ENCODE results near the gene LRRC71. TPM values are rescaled to one million over a fixed set of nuclear protein-coding genes. Genes with fewer than 3 reads are reported as not detected.

LRRC71 gene
- total RNA-seq, 1 experiment from 2014 or later: not detected

DNA sequence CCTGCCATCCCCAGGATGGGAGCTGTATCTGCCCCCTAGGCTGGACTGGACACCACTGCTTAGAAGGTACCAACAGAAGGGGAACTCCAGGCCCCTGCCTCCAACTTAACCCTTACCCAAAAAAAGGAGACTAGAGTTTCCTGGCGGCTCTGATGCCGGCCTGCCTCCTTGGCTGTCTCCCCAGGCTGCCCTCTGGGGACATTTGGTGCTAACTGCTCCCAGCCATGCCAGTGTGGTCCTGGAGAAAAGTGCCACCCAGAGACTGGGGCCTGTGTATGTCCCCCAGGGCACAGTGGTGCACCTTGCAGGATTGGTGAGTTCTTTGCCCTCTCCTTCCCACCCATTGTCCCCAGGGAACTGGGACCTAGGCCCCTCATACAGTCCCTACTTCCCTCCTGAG lies 8.1 kb upstream of the LRRC71 start:
- peaks cover 4% of the 10 kb centered on the region for H3K36me3 Mint-ChIP-seq (ENCODE audit: insufficient read depth, unreplicated experiment)

DNA sequence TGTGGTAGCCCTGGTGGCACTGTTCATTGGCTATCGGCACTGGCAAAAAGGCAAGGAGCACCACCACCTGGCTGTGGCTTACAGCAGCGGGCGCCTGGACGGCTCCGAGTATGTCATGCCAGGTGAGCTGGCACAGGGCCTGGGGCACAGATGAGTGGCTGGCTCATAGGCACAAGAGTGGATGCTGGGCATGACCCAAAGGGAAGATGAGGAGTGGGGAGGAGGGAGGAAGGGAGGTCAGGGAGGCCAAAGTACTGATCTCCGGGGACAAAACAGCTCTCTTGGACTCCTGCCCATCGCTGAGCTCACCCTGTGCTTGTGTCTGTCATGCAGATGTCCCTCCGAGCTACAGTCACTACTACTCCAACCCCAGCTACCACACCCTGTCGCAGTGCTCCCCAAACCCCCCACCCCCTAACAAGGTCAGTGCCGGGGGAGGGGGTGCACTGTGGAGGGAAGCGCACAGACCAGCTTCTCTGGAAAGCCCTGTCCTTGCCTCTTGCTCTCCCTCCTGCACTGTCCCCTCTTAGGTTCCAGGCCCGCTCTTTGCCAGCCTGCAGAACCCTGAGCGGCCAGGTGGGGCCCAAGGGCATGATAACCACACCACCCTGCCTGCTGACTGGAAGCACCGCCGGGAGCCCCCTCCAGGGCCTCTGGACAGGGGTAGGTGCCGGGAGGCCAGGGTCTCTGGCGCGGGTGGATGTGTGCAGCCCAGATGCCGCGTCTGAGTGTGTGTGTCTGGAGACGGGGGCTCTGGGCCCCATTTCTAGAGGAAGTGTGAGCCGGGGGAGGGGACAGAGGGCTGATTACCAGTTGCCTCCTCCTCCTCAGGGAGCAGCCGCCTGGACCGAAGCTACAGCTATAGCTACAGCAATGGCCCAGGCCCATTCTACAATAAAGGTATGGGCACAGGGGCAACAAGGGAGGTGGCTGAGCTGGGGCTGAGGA lies 7.3 kb upstream of the LRRC71 start:
- Mint-ChIP-seq H3K36me3 (ENCODE audit: insufficient read depth, unreplicated experiment) (peaks cover 4% of the 10 kb centered on the region), H3K4me3 (ENCODE audit: unreplicated experiment) (no peak overlapping the region), H3K9me3 (ENCODE audit: unreplicated experiment) (no peaks in the 10 kb centered on the region), H3K27me3 (ENCODE audit: insufficient read depth, unreplicated experiment) (peaks cover 13% of the 10 kb centered on the region), H3K27ac (ENCODE audit: low read depth, unreplicated experiment) (no peak overlapping the region), H3K4me1 (ENCODE audit: insufficient read depth, unreplicated experiment) (peaks cover 10% of the 10 kb centered on the region)
- no TSS peak for BruUV-seq (replicated peaks)
- DNase-seq (ENCODE audit: unreplicated experiment): no peak
- TF ChIP-seq, protein P1, sequence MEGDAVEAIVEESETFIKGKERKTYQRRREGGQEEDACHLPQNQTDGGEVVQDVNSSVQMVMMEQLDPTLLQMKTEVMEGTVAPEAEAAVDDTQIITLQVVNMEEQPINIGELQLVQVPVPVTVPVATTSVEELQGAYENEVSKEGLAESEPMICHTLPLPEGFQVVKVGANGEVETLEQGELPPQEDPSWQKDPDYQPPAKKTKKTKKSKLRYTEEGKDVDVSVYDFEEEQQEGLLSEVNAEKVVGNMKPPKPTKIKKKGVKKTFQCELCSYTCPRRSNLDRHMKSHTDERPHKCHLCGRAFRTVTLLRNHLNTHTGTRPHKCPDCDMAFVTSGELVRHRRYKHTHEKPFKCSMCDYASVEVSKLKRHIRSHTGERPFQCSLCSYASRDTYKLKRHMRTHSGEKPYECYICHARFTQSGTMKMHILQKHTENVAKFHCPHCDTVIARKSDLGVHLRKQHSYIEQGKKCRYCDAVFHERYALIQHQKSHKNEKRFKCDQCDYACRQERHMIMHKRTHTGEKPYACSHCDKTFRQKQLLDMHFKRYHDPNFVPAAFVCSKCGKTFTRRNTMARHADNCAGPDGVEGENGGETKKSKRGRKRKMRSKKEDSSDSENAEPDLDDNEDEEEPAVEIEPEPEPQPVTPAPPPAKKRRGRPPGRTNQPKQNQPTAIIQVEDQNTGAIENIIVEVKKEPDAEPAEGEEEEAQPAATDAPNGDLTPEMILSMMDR (IDR thresholded peaks at IDR 0.05; ENCODE audit: unreplicated experiment): no peak
- POLR2A ChIA-PET: no interaction called here
- intact Hi-C loops (cut with micrococcal nuclease): loop anchor here (10.0 kb wide), 1 partner anchor 242 kb away; no protein-coding TSS in a partner anchor
- CTCF ChIA-PET: interaction anchor here (0.6 to 1.6 kb wide), 8 partner anchors 19 to 242 kb away, joined by 3 to 7 read pairs (median 3); no protein-coding TSS in a partner anchor

More for the DNA sequence above, 8.1 kb upstream of the LRRC71 start:
- Mint-ChIP-seq H3K4me3 (ENCODE audit: unreplicated experiment) (no peak overlapping the region), H3K27me3 (ENCODE audit: insufficient read depth, unreplicated experiment) (peaks cover 13% of the 10 kb centered on the region), H3K4me1 (ENCODE audit: insufficient read depth, unreplicated experiment) (peaks cover 15% of the 10 kb centered on the region), H3K27ac (ENCODE audit: low read depth, unreplicated experiment) (no peak overlapping the region), H3K9me3 (ENCODE audit: unreplicated experiment) (no peaks in the 10 kb centered on the region)
- POLR2A ChIA-PET: no interaction called here
- no TSS peak for BruUV-seq (replicated peaks)
- CTCF ChIA-PET: interaction anchor here (0.6 to 2.0 kb wide), 8 partner anchors 22 to 244 kb away, joined by 3 to 8 read pairs (median 3); no protein-coding TSS in a partner anchor
- intact Hi-C loops (cut with micrococcal nuclease): loop anchor here (10.0 kb wide), 1 partner anchor 242 kb away; no protein-coding TSS in a partner anchor
- TF ChIP-seq, protein P1 (IDR thresholded peaks at IDR 0.05; ENCODE audit: unreplicated experiment): no peak
- DNase-seq (ENCODE audit: unreplicated experiment): no peak

DNA sequence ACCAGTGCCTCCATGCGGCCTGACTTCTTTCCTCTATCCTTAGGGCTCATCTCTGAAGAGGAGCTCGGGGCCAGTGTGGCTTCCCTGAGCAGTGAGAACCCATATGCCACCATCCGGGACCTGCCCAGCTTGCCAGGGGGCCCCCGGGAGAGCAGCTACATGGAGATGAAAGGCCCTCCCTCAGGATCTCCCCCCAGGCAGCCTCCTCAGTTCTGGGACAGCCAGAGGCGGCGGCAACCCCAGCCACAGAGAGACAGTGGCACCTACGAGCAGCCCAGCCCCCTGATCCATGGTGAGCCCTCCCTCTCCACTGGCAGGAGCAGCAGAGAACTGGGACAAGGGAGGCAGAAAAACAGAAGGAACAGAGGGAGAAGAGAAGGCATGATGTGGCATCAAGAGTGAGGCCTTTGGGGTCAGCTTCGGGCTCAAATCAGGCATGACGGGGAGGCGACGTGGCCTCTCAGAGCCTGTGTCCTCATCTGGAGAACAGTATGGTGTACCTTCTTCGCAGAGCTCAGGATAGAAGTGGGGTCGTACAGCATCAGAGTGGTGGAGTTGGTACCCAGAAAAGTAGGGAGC lies 6.5 kb upstream of the LRRC71 start:
- BruUV-seq (replicated peaks): no TSS peak
- Mint-ChIP-seq H3K9me3 (ENCODE audit: unreplicated experiment) (no peaks in the 10 kb centered on the region), H3K4me1 (ENCODE audit: insufficient read depth, unreplicated experiment) (peaks cover 15% of the 10 kb centered on the region), H3K36me3 (ENCODE audit: insufficient read depth, unreplicated experiment) (peaks cover 4% of the 10 kb centered on the region), H3K4me3 (ENCODE audit: unreplicated experiment) (no peak overlapping the region), H3K27ac (ENCODE audit: low read depth, unreplicated experiment) (no peak overlapping the region), H3K27me3 (ENCODE audit: insufficient read depth, unreplicated experiment) (peaks cover 13% of the 10 kb centered on the region)
- ChIA-PET CTCF (interaction anchor here (0.6 to 1.6 kb wide), 4 partner anchors 21 to 76 kb away, joined by 3 to 7 read pairs (median 4); no protein-coding TSS in a partner anchor), POLR2A (no interaction called here)
- DNase-seq (ENCODE audit: unreplicated experiment): no peak
- intact Hi-C loops (cut with micrococcal nuclease): loop anchor here (10.0 kb wide), 1 partner anchor 241 kb away; no protein-coding TSS in a partner anchor
- TF ChIP-seq, protein P1 (IDR thresholded peaks at IDR 0.05; ENCODE audit: unreplicated experiment): no peak

DNA sequence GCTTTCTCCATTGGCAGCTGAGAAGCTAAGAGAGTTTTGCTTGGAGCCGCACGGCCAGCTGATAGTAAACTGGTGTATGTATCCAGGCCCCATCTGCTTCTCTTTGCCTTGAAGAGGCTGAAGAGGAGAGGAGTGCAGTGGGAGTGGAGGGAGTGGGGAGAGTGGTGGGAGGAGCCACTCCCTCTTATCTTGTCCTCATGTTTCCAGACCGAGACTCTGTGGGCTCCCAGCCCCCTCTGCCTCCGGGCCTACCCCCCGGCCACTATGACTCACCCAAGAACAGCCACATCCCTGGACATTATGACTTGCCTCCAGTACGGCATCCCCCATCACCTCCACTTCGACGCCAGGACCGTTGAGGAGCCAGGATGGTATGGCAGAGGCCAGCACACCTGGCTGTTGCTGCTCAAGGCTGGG lies 6.0 kb upstream of the LRRC71 start:
- no peak overlapping the region for H3K4me3 Mint-ChIP-seq (ENCODE audit: unreplicated experiment)
- H3K36me3 Mint-ChIP-seq (ENCODE audit: insufficient read depth, unreplicated experiment): peaks cover 4% of the 10 kb centered on the region
- no peak for DNase-seq (ENCODE audit: unreplicated experiment)
- TF ChIP-seq, protein P1 (IDR thresholded peaks at IDR 0.05; ENCODE audit: unreplicated experiment): no peak
- H3K27me3 Mint-ChIP-seq (ENCODE audit: insufficient read depth, unreplicated experiment): peaks cover 13% of the 10 kb centered on the region
- ChIA-PET POLR2A (no interaction called here), CTCF (interaction anchor here (1.3 to 1.6 kb wide), 2 partner anchors 22 to 76 kb away, joined by 4 to 7 read pairs; no protein-coding TSS in a partner anchor)
- H3K27ac Mint-ChIP-seq (ENCODE audit: low read depth, unreplicated experiment): no peak overlapping the region
- intact Hi-C loops (cut with micrococcal nuclease): loop anchor here (10.0 kb wide), 1 partner anchor 240 kb away; no protein-coding TSS in a partner anchor
- H3K4me1 Mint-ChIP-seq (ENCODE audit: insufficient read depth, unreplicated experiment): peaks cover 20% of the 10 kb centered on the region
- no TSS peak for BruUV-seq (replicated peaks)
- no peaks in the 10 kb centered on the region for H3K9me3 Mint-ChIP-seq (ENCODE audit: unreplicated experiment)
